HG02943 (cell line): ENCODE data around the gene MYH16.
"Not testable (repeated sequence)": the region's sequence is repeated elsewhere in the genome, so short reads cannot be mapped to it uniquely, and the experiment has no call there.

Source experiments
- ATAC-seq: cut with Tn5 transposase; IDR thresholded peaks from one replicate; pipeline ENCODE4 v1.9.1; 2021; ENCODE audit warnings: mild to moderate bottlenecking, low read depth, moderate library complexity; ENCODE audit not compliant: unreplicated experiment

The MYH16 gene

GRCh38 chr7:99340659-99341058, 68.0 kb downstream of the MYH16 start:
- no peak for ATAC-seq

- no peak for ATAC-seq
These were observed 71.5 kb downstream of the MYH16 start for GRCh38 chr7:99344061-99344647.

GRCh38 chr7:99350641-99351040, 78.0 kb downstream of the MYH16 start:
- not testable (repeated sequence) for ATAC-seq

- no peak for ATAC-seq
These were observed 79.6 kb downstream of the MYH16 start for GRCh38 chr7:99352247-99352646.

- no peak for ATAC-seq
These were observed 82.5 kb downstream of the MYH16 start for GRCh38 chr7:99355098-99355497.

GRCh38 chr7:99357701-99358490, 85.3 kb downstream of the MYH16 start:
- no peak for ATAC-seq

GRCh38 chr7:99358521-99358920, 85.9 kb downstream of the MYH16 start:
- not testable (repeated sequence) for ATAC-seq

GRCh38 chr7:99359465-99360154, 87.0 kb downstream of the MYH16 start:
- no peak for ATAC-seq
